H1 (cell line): ENCODE data around the gene DDX31.

ENCODE experiments used
- CBX8 ChIP-seq: fragments of 300-800, 300-1000 bp; sonication (generic); IDR thresholded peaks from 2 replicates; pipeline ENCODE4 v1.7.1; 2016; ENCODE audit warnings: low read depth, low read length, borderline replicate concordance
- POLR2AphosphoS5 ChIP-seq: IDR thresholded peaks from 2 replicates; pipeline ENCODE4 v1.6.1; 2011; ENCODE audit warnings: low read depth, low read length

DNA sequence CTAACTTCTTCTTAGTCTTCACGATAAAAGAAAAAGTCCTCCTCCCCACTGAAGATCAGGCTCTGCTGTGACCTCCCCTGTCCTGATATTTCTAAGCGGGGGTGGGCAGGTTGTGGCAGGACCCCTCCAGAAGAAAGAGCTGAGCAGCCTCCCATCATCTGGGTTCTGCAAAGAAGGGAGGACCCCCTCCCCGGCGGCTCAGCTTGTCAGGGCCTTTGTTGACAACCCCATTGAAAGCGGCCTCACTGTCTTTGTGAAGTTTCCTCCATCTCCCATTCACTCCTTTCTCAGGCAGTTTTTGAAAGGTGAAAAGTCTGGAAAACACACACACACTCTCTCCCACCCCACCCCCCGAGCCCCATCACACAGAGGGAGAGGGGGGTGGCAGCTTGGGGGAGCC, 113.5 kb downstream of the DDX31 start:
- TF ChIP-seq CBX8, result no peak
- no peak for TF ChIP-seq POLR2AphosphoS5
